ES-I3 (cell line): Measurements from ENCODE around the gene FMN1.
"Not testable (repeated sequence)": the region's sequence is repeated elsewhere in the genome, so short reads cannot be mapped to it uniquely, and the experiment has no call there.

ENCODE experiments used
- H3K36me3 ChIP-seq: 2 replicates; pipeline ENCODE4 v1.6.1; 2013; ENCODE audit warnings: mild to moderate bottlenecking, low read length, control low read depth, moderate library complexity; ENCODE audit not compliant: insufficient read depth
- H3K4me1 ChIP-seq: 2 replicates; pipeline ENCODE4 v1.6.1; 2013; ENCODE audit warnings: mild to moderate bottlenecking, control low read depth, low read length; ENCODE audit not compliant: insufficient read depth
- H3K9ac ChIP-seq: 2 replicates; pipeline ENCODE4 v1.6.1; 2013; ENCODE audit warnings: low read depth, mild to moderate bottlenecking, low read length, moderate library complexity
- H3K9me3 ChIP-seq: 2 replicates; pipeline ENCODE4 v1.6.1; 2013; ENCODE audit warnings: mild to moderate bottlenecking, low read length, moderate library complexity; ENCODE audit not compliant: control insufficient read depth, insufficient read depth

The FMN1 gene

GRCh38 chr15:32864051-32864450 is 330.5 kb downstream of the FMN1 start:
- Histone ChIP-seq H3K9me3 (no peaks in the 10 kb centered on the region), H3K36me3 (no peaks in the 10 kb centered on the region), H3K4me1 (peaks cover 22% of the 10 kb centered on the region), H3K9ac (no peak overlapping the region)

GRCh38 chr15:32861761-32862160 is 332.8 kb downstream of the FMN1 start:
- H3K9me3 ChIP-seq: no peaks in the 10 kb centered on the region
- H3K4me1 ChIP-seq: peaks cover 23% of the 10 kb centered on the region
- no peak overlapping the region for H3K9ac ChIP-seq
- no peaks in the 10 kb centered on the region for H3K36me3 ChIP-seq

GRCh38 chr15:32861174-32861573 is 333.3 kb downstream of the FMN1 start:
- H3K36me3 ChIP-seq: no peaks in the 10 kb centered on the region; the same call in 1 of the 2 replicates
- no peaks in the 10 kb centered on the region for H3K9me3 ChIP-seq
- H3K4me1 ChIP-seq: peaks cover 24% of the 10 kb centered on the region
- no peak overlapping the region for H3K9ac ChIP-seq

GRCh38 chr15:32859996-32860395 is 334.5 kb downstream of the FMN1 start:
- Histone ChIP-seq H3K4me1 (peaks cover 36% of the 10 kb centered on the region), H3K9me3 (no peaks in the 10 kb centered on the region), H3K36me3 (no peaks in the 10 kb centered on the region; the same call in 1 of the 2 replicates), H3K9ac (no peak overlapping the region)

GRCh38 chr15:32859251-32859650 is 335.3 kb downstream of the FMN1 start:
- peaks cover 38% of the 10 kb centered on the region for H3K4me1 ChIP-seq

GRCh38 chr15:32857732-32858131 is 336.8 kb downstream of the FMN1 start:
- Histone ChIP-seq H3K4me1 (peaks cover 52% of the 10 kb centered on the region), H3K36me3 (no peaks in the 10 kb centered on the region; the same call in 1 of the 2 replicates), H3K9ac (no peak overlapping the region), H3K9me3 (no peaks in the 10 kb centered on the region)

More at GRCh38 chr15:32859251-32859650, 335.3 kb downstream of the FMN1 start:
- Histone ChIP-seq H3K9ac (no peak overlapping the region), H3K9me3 (no peaks in the 10 kb centered on the region), H3K36me3 (no peaks in the 10 kb centered on the region; the same call in 1 of the 2 replicates)

GRCh38 chr15:32856753-32857152 is 337.8 kb downstream of the FMN1 start:
- Histone ChIP-seq H3K9me3 (no peaks in the 10 kb centered on the region), H3K4me1 (peaks cover 50% of the 10 kb centered on the region), H3K9ac (no peak overlapping the region), H3K36me3 (no peaks in the 10 kb centered on the region; the same call in 1 of the 2 replicates)

GRCh38 chr15:32855942-32856341 is 338.6 kb downstream of the FMN1 start:
- H3K36me3 ChIP-seq: no peaks in the 10 kb centered on the region; the same call in 1 of the 2 replicates
- no peaks in the 10 kb centered on the region for H3K9me3 ChIP-seq
- H3K9ac ChIP-seq: no peak overlapping the region; the same call in 1 of the 2 replicates
- H3K4me1 ChIP-seq: peaks cover 42% of the 10 kb centered on the region

GRCh38 chr15:32853592-32853991 is 340.9 kb downstream of the FMN1 start:
- Histone ChIP-seq H3K36me3 (no peaks in the 10 kb centered on the region; the same call in 1 of the 2 replicates), H3K4me1 (peaks cover 42% of the 10 kb centered on the region), H3K9ac (no peak overlapping the region), H3K9me3 (no peaks in the 10 kb centered on the region)

GRCh38 chr15:32852771-32853170 is 341.7 kb downstream of the FMN1 start:
- Histone ChIP-seq H3K9ac (no peak overlapping the region), H3K4me1 (peaks cover 42% of the 10 kb centered on the region), H3K9me3 (no peaks in the 10 kb centered on the region), H3K36me3 (no peaks in the 10 kb centered on the region; the same call in 1 of the 2 replicates)

- peaks cover 38% of the 10 kb centered on the region for H3K4me1 ChIP-seq
- no peaks in the 10 kb centered on the region for H3K9me3 ChIP-seq
- no peaks in the 10 kb centered on the region; the same call in 1 of the 2 replicates for H3K36me3 ChIP-seq
- no peak overlapping the region for H3K9ac ChIP-seq
Observed at GRCh38 chr15:32852017-32852416, 342.5 kb downstream of the FMN1 start.

- Histone ChIP-seq H3K9ac (no peak overlapping the region), H3K36me3 (no peaks in the 10 kb centered on the region; the same call in 1 of the 2 replicates), H3K9me3 (no peaks in the 10 kb centered on the region), H3K4me1 (peaks cover 34% of the 10 kb centered on the region)
Observed at GRCh38 chr15:32851572-32851971, 342.9 kb downstream of the FMN1 start.

- Histone ChIP-seq H3K9ac (no peak overlapping the region), H3K36me3 (no peaks in the 10 kb centered on the region), H3K9me3 (no peaks in the 10 kb centered on the region), H3K4me1 (peaks cover 18% of the 10 kb centered on the region)
Observed at GRCh38 chr15:32849769-32850668, 344.5 kb downstream of the FMN1 start.

GRCh38 chr15:32846671-32847070 is 347.8 kb downstream of the FMN1 start:
- H3K4me1 ChIP-seq, H3K9me3 ChIP-seq, H3K9ac ChIP-seq, H3K36me3 ChIP-seq: not testable (repeated sequence)

GRCh38 chr15:32844118-32844711 is 350.3 kb downstream of the FMN1 start:
- Histone ChIP-seq H3K4me1 (0 out of 2 replicates have a peak, but pooled peaks cover 6% of the 10 kb centered on the region), H3K9ac (no peak overlapping the region), H3K36me3 (no peaks in the 10 kb centered on the region), H3K9me3 (no peaks in the 10 kb centered on the region)
